NOMO-1 (cell line): ENCODE data around the gene CCDC3.
A peak's percentile ranks its signal among the peaks of the same experiment; 100 is the strongest.

Source experiments
- DNase-seq, 2 experiments: peaks; one replicate each; lab custom pipeline; 2025; ENCODE audit not compliant: unreplicated experiment in 2 of 2; lab: John Stamatoyannopoulos, UW

The CCDC3 gene

DNA sequence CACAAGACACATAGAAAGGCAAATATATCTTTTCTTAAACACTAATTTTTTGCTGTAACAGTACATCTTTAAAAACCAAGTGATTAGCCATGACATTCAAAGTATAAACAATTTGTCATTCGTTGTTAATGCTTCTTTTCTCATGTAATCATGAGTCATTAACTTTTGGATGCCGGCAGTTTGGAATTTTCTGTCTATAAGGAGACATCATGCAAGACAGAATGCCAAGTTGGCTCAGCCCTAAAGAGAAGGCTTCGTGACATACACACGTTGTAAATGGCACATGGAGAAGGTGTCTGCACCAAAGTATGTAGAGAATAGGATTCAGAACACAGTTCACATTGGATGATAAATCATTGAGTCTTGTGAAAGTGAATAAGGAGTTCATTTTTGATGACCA, 35.9 kb downstream of the CCDC3 start:
- DNase-seq = no peak

DNA sequence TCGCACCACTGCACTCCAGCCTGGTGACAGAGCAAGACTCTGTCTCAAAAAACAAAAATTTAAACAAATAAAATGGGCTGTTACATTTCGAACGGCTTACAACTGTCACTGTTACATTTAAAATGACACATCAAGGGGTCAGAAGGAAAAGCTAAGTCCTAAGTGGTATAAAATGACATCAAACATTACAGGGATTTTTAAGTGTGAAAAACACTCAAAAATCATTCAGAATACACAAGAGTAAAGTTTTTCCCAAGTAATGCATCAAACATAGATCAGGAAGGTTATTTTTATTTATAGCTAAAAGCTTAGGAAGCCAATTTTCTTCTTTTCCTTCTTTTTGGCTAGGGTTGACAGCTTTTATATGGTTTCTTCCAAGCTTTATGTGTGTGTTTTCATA, 39.0 kb downstream of the CCDC3 start:
- DNase-seq = no peak

DNA sequence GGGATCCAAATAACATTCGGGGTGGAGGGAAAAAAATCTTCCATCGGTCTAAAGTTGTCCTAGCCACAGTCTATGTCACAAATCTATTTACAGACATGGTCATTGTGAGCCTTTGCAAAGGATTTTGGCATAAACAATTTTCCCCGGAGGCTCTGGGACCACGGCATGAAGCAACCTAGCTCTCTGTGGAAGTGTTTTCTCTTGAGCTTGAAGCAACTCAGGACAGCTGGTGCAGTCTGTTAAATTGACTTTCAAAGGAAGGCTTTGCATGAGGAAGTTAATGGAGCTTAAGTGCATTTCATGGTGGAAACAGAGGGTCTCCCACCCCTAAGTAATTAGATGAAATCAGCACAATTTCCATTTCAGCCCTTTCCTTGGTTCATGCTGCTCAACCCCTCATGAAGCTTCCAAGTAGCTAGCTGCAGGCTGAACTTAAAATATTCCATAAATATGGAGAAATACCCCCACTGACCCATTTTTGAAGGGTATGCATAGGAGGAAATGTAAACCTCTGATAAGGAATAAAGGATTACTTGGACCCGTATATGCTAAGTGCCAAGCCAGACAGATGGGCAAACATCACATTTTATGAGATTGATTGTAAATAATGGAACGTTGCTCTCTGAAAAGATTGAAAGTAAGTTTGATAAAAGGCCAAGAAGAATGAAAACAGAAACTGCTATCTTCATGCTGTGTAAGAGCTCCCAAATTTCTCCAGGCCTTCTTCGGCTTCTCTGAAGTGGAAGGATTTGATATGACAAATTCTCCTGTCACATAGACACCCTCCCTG, 39.9 kb downstream of the CCDC3 start:
- DNase-seq = no peak

DNA sequence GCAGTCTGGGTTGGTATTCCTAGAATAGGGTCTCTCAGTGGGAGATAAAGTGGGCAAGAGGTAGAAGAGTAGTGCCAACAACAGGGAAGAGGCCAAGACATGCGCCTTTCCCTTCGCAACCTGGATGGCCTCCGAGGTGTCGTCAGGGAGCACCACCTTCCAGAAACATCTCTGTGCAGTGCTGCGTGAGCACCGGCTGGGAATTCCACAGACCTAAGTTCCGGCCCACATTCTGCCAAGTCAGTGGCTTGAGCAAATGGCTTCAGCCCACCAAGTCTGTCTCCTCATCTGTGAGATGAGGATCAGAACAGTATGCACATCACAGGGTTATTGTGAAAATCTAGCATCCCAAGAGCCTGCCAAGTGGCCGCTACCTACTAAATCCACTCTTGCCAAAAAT, 40.6 kb downstream of the CCDC3 start:
- no peak for DNase-seq

DNA sequence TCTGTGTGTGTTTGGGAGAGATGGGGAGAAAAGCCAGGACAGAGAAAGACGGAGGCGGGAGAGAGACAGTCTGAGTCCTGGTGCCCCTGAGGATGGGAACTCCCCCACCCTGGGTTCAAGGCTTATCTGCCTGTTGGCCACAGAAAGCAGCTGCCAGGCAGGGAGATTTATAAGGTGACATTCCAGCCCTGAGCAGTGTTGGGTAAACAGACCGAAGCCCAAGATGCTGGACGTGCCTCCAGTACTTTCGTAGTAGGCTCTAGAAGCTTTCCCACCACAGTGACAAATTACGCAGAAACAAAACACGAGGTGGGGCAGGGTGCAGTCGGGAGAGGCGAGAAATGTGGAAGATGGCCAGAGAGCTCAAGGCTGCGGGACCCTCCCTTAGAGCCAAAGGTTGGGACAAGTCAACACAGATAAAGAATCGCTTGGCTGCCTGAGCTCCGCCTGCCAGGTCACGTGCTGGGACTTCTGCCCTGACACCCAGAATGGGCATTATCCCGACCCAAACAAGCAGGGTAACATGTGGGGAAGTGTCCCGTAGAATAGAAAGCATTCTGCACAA, 41.1 kb downstream of the CCDC3 start:
- no peak for DNase-seq

DNA sequence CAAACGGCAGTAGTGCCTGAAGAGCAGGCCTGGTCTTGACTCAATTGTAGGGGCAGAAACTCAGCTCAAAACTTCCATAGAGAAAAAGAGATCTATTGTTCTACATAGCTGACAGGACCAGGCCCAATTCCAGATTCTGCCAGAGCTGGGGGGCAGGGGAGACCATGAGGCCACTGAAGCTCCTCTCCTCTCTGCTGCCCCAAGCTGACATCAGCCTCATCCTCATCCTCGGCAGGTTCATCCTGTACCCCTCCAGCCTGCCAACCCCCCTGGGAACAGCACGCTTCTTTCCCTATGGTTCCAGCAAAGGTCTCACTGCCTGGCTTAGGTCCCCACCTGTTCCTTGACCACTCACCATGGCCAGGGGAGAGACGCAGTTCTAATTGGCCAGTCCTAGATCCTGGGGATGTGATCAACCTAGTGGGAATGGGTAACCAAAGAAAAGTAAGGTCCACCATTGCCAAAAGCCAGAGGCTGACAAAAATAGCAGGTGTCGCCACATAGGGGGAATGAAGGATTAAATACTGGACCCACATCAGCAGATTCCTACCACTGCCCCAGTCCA, 42.9 kb downstream of the CCDC3 start:
- no peak for DNase-seq

DNA sequence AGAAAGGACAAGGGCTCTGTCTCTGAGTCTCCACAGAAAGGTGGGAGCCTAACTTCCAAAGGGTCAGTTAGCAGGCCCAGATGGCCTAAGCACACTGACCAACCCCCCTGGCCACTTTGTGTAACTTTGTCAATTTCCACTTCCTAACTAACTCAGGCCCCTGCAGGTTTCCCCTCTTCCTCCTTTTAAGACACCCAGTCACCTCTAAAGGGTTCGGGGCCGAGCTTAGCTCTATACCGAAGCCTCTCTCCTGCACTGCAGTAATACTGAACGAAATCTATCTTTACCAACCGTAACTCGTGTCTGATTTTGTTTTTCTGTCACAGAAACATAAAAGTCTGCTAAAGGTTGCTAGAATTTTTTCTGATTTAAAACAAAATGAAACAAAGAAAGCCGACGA, 44.4 kb downstream of the CCDC3 start:
- no peak for DNase-seq

DNA sequence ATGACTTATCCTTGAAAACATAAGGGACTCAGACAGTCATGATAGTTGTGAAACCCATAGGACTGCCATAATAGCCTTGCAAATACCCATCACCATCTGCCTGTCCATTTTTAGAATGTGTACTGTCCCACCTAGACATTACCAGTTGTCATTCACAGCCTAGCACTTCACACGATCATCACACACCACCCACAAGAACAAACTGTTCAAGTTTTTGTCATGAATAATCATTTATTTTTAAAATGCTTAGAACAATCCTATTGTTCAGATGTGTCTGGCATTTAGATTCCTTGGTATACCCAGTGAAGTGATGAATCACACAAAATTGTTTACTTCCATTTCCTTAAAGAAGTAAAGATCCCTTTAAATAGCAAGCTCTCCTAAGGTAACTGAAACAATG, 46.6 kb downstream of the CCDC3 start:
- no peak for DNase-seq

DNA sequence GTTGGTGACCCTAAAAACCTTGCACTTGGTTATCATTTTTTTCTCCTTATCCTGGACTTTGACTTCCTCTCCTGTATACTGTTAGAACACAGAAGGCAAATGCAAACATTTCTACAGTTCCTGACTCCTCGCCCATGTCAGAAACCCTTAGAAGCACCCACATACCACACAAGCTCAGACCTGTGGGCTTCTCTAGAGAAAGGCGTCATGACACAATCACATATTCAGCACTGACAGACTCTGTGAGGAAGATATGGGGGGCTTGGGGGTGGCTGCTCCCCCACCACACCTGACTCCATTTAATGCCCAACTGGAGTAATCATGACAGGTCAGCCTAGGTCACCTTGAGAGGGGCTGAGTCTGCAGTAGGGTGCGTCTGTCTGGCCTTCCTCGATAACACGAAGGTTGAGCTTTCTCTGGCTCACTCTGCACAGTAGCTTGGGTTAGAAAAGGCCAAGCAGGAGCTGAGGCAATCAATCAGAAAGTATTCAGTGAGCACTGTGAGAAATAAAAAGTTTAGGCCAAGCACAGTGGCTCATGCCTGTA, 50.9 kb downstream of the CCDC3 start:
- no peak for DNase-seq

DNA sequence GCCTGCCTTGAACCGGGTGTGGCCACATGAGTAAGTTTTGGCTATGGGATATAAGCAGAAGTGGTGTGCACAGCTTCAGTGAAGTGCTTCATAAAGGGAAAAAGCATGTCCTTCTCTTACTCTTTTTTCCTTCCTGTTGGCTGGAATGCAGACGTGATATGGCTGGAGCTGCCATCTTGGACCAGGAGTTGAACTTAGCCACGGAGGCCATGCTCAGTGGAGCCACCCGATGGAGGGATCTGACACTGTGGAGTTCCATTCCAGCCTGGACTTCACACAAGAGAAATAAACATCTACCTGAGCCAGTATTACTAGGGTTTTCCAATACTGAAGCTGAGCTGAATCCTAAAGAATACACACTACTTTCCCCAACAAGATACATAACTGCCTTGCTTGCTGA, 52.3 kb downstream of the CCDC3 start:
- DNase-seq = no peak

DNA sequence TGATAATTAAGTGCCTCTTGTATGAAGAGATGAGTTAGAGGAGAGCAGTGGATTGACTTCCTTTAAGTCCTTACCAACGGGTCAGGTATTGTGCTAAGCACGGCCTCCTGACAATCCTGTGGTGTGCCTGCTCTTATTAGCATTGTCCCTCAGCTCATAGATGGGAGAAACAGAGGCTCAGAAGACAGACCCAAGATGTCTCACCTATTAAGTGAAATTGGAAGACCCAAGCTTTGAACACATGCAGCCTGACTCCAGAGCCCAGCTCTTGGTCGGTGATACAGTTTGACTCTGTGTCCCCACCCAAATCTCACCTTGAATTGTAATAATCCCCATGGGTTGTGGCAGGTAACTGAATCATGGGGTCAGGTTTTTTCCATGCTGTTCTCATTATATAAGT, 53.8 kb downstream of the CCDC3 start:
- no peak for DNase-seq

DNA sequence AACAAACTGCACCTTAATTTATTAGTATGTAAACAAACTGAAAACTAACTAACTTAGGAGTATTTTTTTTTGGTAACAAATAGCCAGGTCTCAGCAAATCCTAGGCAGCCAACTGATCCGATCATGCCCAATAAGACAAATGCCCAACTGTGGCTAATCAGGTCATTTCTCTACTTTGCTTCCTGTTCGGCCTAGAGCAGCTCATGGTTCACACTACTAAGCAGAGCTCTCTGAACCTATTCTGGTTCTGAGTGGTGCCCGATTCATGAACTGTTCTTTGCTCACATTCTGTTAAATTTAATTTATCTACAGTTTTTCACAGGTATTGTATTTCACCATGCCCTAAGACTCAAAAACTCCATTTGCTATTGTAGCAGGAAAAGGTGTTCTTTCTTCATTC, 55.1 kb downstream of the CCDC3 start:
- DNase-seq = no peak

DNA sequence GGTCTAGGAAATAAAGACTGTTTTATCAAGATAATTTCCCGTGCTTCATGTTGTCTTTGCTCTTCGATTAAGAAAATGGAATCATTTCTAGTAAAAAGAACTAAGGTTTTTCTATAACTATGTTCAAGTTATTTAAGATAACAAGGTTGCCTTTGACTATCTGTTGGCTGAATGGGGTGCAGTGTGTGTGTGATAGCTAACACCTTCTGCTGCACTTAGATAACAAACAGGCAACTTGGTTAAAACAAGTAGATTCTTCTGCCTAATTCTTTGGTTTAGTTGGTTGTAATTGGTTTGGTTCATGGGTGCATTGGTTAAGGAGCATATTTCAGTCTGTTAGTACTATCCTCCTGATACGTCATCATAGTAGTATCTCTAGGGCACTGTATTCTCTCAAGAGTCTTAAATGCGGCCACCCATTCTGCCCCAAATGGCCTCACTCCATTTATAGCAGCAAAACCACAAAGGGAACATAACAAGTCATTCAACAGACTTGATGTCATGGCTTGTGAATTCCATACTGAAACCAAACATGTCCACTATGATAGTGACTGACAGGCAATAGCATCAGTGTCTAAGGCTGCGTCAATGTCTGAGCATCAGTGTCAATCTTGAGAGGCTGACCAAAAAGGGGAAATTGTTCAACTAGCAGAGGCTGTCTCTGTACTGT, 55.7 kb downstream of the CCDC3 start:
- DNase-seq = no peak

DNA sequence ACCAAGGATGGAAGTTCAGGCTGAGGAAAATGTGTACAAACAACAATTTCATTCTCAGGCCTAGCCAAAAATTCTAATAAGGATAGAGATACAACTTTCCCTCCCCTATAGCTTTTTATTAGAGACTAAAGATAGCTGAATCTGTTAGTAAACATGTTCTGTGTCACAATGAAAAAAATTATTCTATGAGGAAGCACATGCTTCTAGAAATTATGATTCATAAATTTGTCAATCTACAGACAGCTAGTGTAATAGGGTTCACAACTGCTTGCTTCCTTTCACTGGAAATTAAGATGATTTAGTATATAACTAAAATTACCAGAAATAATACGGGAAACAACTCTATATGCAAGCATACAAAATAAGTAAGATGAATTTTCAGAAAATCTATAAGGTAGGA, 56.6 kb downstream of the CCDC3 start:
- no peak for DNase-seq

DNA sequence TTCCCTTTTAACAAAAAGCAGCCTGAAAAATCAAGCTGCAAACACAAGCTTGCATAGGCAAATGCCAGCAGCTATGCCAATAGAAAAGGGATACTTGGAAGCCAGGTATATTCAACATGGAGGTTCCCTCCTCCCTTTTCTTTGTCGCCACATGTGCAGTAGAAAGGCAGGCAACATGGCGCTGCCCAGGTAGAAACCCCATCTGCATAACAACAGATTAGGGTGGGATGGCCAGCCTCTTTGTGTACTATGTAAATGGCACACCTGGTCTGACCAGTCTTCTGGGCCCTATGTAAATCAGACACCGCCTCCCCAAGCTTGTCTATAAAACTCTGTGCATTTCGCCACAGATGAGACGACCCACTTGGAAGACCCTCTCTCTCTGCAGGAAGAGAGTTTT, 58.1 kb downstream of the CCDC3 start:
- no peak for DNase-seq

DNA sequence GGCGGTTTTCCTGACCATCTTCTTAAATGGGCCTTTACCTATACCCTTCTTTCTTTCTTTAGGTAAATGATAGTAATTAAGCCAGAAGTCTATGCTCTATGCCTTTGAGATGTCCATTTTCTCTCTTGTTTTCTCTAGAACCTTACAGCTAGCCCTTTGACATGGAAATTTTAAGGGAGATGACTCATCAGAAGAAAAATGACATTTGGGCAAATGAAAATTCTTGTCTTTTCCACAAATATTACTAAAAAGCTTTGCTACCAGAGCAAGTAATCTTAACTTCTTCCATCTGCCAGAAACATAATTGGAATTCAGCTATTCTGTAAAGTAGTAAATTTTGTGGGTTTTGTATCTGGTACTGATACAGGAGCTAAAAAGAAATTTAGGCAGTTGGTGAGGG, 59.5 kb downstream of the CCDC3 start:
- DNase-seq = no peak

DNA sequence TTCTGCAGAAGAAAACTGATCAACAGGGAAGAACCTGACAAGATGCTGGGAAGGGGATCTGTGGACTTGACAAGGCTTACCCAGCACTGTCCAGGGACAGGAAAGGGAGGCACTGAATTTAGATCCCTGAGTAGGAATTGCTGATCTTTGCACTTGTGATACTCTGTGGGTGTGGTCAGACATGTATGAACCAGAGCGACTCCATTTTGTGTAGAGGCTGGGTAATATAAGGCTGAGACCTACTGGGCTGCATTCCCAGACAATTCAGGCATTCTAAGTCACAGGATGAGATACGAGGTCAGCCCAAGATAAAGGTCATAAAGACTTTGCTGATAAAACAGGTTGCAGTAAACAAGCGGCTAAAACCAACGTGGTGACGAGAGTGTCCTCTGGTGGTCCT, 60.7 kb downstream of the CCDC3 start:
- no peak for DNase-seq

DNA sequence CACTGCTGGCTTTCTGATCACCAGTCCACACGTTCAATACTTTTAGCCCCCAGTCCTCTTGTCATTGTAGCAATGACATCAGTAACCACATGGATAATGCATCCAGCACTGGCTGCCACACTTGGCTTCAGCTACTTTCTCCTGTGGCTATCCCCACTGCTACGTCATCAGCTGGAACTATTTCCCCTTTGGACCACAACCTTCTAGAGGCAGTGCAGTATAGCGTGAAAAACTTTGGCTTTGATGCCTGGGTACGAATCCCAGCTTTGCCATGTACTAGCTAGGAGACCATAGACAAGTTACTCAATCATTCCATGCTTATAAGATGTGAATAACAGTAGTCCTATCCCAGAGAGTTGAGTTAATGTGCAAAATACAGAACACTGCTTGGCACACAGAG, 63.2 kb downstream of the CCDC3 start:
- no peak for DNase-seq

DNA sequence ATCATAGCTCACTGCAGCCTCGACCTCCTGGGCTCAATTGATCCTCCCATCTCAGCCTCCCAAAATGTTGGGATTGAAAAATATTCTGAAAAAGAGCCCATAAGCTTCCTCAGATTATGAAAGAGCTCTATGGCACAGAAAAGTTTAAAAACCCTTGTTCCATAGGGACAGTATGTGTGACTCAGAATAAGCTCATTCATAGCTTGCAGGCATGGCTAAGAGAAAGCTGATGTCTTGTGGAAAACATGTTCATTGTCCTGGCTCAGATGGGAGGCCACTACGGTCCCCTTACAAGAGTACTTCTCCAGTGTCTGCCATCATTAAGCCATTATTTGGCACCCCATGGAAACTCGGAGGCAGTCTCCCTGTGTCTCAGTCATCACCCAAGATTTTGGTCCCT, 64.0 kb downstream of the CCDC3 start:
- DNase-seq = no peak

DNA sequence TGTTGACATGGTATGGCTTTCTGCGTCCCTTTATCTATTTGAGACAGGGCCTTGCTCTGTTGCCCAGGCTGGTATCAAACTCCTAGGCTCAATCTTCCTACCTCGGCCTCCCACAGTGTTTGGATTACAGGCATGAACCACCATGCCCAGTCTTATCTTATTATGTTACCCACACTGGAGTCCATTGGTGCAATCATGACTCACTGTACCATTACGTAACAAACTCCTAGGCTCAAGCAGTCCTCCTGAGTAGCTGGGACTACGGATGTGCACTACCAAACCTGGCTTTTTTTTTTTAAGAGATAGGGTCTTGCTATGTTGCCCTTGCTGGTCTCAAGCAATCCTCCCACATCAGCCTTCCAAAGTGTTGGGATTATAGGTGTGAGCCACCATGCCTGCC, 66.7 kb downstream of the CCDC3 start:
- DNase-seq = peak; percentile 52 to 66

DNA sequence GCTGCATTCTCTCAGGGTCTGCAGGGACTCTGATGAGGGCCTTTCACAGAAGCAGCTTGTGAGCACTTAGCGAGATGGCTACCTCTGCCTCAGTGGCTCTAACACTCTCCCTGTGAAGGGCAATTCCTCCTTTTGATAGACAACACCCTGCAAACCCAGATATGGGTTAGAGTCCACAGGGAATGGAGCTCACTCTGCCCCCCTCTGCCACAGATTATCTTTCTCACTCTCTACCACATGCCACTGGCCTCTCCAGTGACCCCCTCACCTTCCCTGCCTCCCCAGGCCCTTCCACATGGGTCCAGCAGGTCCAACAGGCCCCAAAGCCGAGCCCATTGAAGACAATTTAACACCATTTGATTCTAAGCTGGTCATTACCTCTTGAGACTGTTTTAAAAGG, 72.1 kb downstream of the CCDC3 start:
- no peak for DNase-seq

DNA sequence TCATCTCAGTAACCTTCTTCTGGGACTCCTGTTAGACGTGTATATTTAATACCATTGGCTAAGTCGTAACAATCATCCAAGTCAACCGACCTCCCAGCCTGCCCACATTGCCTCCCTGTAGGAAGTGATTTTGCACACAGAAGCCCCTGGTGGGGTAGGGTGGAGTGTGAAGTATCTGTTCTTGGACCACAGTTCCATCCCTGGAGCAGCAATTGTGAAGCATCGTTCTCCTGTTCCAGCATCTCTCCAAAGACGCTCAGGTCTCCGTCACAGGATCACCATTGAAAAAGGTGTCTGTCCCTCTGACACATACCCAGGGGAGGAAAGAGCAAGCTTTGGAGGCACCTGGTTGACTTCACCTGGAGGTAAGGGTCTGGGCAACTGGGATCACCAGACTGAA, 72.9 kb downstream of the CCDC3 start:
- DNase-seq = no peak
